Neural cell (in vitro differentiated cells): ENCODE measurements around the gene IL11. TPM values are rescaled to one million over a fixed set of nuclear protein-coding genes. Genes with fewer than 3 reads are reported as not detected.

ENCODE experiments used
- H2AFZ ChIP-seq: fragments of 200-600, 300-800 bp; sonication (generic), shearing (Covaris generic); 2 replicates; pipeline ENCODE4 v1.6.0; 2014; ENCODE audit warnings: low read depth, mild to moderate bottlenecking, antibody characterized with exemption, low read length, moderate library complexity
- H3F3A ChIP-seq: fragments of 200-600 bp; shearing (Covaris generic); 2 replicates; pipeline ENCODE4 v1.6.1; 2016; ENCODE audit warnings: mild to moderate bottlenecking, moderate library complexity, mixed read lengths, antibody characterized with exemption, low read length; ENCODE audit not compliant: insufficient read depth, poor library complexity, severe bottlenecking
- H3K27ac ChIP-seq: fragments of 200-600, 300-800 bp; sonication (generic), shearing (Covaris generic); 2 replicates; pipeline ENCODE4 v1.5.1; 2014; ENCODE audit warnings: mild to moderate bottlenecking, low read length, moderate library complexity
- H3K27me3 ChIP-seq: fragments of 300-800, 200-600 bp; sonication (generic), shearing (Covaris generic); 2 replicates; pipeline ENCODE4 v1.6.0; 2014; ENCODE audit warnings: mild to moderate bottlenecking, low read depth, low read length, moderate library complexity; ENCODE audit not compliant: insufficient read depth
- H3K36me3 ChIP-seq: fragments of 300-800, 200-600 bp; sonication (generic), shearing (Covaris generic); 2 replicates; pipeline ENCODE4 v1.5.1; 2014; ENCODE audit warnings: mild to moderate bottlenecking, antibody characterized with exemption, low read length, moderate library complexity; ENCODE audit not compliant: insufficient read depth
- H3K4me2 ChIP-seq: fragments of 300-800, 200-600 bp; sonication (generic), shearing (Covaris generic); 2 replicates; pipeline ENCODE4 v1.6.0; 2014; ENCODE audit warnings: mild to moderate bottlenecking, low read length
- H3K4me3 ChIP-seq: fragments of 300-800, 200-600 bp; sonication (generic), shearing (Covaris generic); 2 replicates; pipeline ENCODE4 v1.5.1; 2014; ENCODE audit warnings: mild to moderate bottlenecking, low read length, moderate library complexity
- H3K79me2 ChIP-seq: fragments of 200-600 bp; shearing (Covaris generic); replicated peaks from 2 replicates; pipeline ENCODE4 v1.6.0; 2014; ENCODE audit warnings: mild to moderate bottlenecking, low read length, moderate library complexity; ENCODE audit not compliant: insufficient read depth
- H3K9ac ChIP-seq: fragments of 300-800, 200-600 bp; sonication (generic), shearing (Covaris generic); 2 replicates; pipeline ENCODE4 v1.6.1; 2016; ENCODE audit warnings: mild to moderate bottlenecking, low read length, mixed read lengths
- H3K9me2 ChIP-seq: fragments of 200-600 bp; shearing (Covaris generic); 2 replicates; pipeline ENCODE4 v1.6.1; 2016; ENCODE audit warnings: mild to moderate bottlenecking, low read length, mixed read lengths; ENCODE audit not compliant: insufficient read depth
- H3K9me3 ChIP-seq: fragments of 200-600, 300-800 bp; sonication (generic), shearing (Covaris generic); 2 replicates; pipeline ENCODE4 v1.6.1; 2016; ENCODE audit warnings: mild to moderate bottlenecking, mixed run types, low read length, moderate library complexity, mixed read lengths
- H4K20me1 ChIP-seq: fragments of 200-600 bp; shearing (Covaris generic); 2 replicates; pipeline ENCODE4 v1.6.1; 2016; ENCODE audit warnings: mild to moderate bottlenecking, mixed run types; ENCODE audit not compliant: insufficient read depth
- EP300 ChIP-seq: fragments of 450-650 bp; conservative IDR thresholded peaks from 2 replicates; pipeline ENCODE4 v1.6.1; 2014; ENCODE audit warnings: antibody characterized with exemption, mild to moderate bottlenecking, moderate library complexity; ENCODE audit not compliant: poor library complexity, severe bottlenecking
- EZH2 ChIP-seq: fragments of 200-600, 300-800 bp; shearing (Covaris generic), sonication (generic); IDR thresholded peaks from 2 replicates; pipeline ENCODE4 v1.6.1; 2014; ENCODE audit warnings: antibody characterized with exemption, low read length, borderline replicate concordance, mild to moderate bottlenecking; ENCODE audit not compliant: insufficient read depth, poor library complexity, severe bottlenecking
- MXI1 ChIP-seq: fragments of 450-650 bp; conservative IDR thresholded peaks from 2 replicates; pipeline ENCODE4 v1.6.1; 2014; ENCODE audit warnings: antibody characterized with exemption, mild to moderate bottlenecking; ENCODE audit not compliant: poor library complexity, severe bottlenecking
- POLR2AphosphoS5 ChIP-seq: IDR thresholded peaks from 2 replicates; pipeline ENCODE4 v1.6.1; 2012
- RAD21 ChIP-seq: fragments of 450-650 bp; conservative IDR thresholded peaks from 2 replicates; pipeline ENCODE4 v1.6.1; 2014; ENCODE audit warnings: antibody characterized with exemption, mild to moderate bottlenecking, moderate library complexity
- REST ChIP-seq: IDR thresholded peaks from 2 replicates; pipeline ENCODE4 v1.6.1; 2012; ENCODE audit warnings: borderline replicate concordance
- SMC3 ChIP-seq: fragments of 450-650 bp; conservative IDR thresholded peaks from 2 replicates; pipeline ENCODE4 v1.6.1; 2014; ENCODE audit warnings: antibody characterized with exemption, mild to moderate bottlenecking, moderate library complexity; ENCODE audit not compliant: poor library complexity
- TAF1 ChIP-seq: IDR thresholded peaks from 2 replicates; pipeline ENCODE4 v1.6.1; 2012; ENCODE audit warnings: low read depth
- polyA plus RNA-seq: library from polyadenylated mRNA; depleted of rRNA; stranded (reverse); fragments of >200 nt; gene quantifications from 2 replicates; pipeline ENCODE4 v1.2.3, GENCODE V29; 2014
- TF ChIP-seq, protein P1 (sequence below): fragments of 450-650 bp; IDR thresholded peaks from 2 replicates; pipeline ENCODE4 v1.5.1; 2014; ENCODE audit warnings: antibody characterized with exemption, mild to moderate bottlenecking, moderate library complexity; ENCODE audit not compliant: poor library complexity, severe bottlenecking

Gene IL11
- polyA plus RNA-seq, 1 donor from 2014 or later, result 0.62 TPM

- no peaks in the 10 kb centered on the region for H3K9me3 ChIP-seq
- no peak overlapping the region for H3K4me2 ChIP-seq
- no peaks in the 10 kb centered on the region for H3F3A ChIP-seq
- H4K20me1 ChIP-seq, result no peaks in the 10 kb centered on the region
- H3K9me2 ChIP-seq, result no peaks in the 10 kb centered on the region
- H3K36me3 ChIP-seq, result no peaks in the 10 kb centered on the region
- H3K27ac ChIP-seq, result no peak overlapping the region
- no peaks in the 10 kb centered on the region for H3K79me2 ChIP-seq
- no peak for TF ChIP-seq EP300
- TF ChIP-seq, protein P1, sequence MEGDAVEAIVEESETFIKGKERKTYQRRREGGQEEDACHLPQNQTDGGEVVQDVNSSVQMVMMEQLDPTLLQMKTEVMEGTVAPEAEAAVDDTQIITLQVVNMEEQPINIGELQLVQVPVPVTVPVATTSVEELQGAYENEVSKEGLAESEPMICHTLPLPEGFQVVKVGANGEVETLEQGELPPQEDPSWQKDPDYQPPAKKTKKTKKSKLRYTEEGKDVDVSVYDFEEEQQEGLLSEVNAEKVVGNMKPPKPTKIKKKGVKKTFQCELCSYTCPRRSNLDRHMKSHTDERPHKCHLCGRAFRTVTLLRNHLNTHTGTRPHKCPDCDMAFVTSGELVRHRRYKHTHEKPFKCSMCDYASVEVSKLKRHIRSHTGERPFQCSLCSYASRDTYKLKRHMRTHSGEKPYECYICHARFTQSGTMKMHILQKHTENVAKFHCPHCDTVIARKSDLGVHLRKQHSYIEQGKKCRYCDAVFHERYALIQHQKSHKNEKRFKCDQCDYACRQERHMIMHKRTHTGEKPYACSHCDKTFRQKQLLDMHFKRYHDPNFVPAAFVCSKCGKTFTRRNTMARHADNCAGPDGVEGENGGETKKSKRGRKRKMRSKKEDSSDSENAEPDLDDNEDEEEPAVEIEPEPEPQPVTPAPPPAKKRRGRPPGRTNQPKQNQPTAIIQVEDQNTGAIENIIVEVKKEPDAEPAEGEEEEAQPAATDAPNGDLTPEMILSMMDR, result no peak
- no peak for TF ChIP-seq SMC3
- no peak for TF ChIP-seq RAD21
- TF ChIP-seq POLR2AphosphoS5, result no peak
- no peak for TF ChIP-seq REST
- TF ChIP-seq MXI1, result no peak
- H3K4me3 ChIP-seq, result no peak overlapping the region
- no peak overlapping the region for H3K9ac ChIP-seq
- H2AFZ ChIP-seq, result no peak overlapping the region
- H3K27me3 ChIP-seq, result peaks cover 35% of the 10 kb centered on the region
Observed at GRCh38 chr19:55368106-55368505, 2.2 kb downstream of the IL11 start.

DNA sequence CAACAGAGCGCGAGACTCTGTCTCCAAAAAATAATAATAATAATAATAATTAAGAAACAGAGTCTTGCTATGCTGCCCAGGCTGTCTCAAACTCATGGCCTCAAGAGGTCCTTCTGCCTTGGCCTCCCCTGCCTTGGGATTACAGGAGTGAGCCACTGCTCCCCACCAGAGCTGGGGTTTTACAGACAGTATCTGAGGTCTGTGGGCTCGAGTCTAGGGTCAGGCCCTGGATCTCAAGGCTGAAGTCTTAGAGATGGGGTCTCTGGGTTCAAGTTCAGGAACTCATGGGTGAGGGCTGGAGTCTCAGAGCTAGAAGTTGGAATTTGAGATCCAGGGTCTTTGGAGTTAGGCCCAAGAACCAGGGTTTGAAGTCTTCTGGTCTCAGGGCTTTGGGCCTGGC, 3.5 kb downstream of the IL11 start:
- peaks cover 35% of the 10 kb centered on the region for H3K27me3 ChIP-seq
- H4K20me1 ChIP-seq, result no peaks in the 10 kb centered on the region
- no peaks in the 10 kb centered on the region for H3K9me3 ChIP-seq
- no peaks in the 10 kb centered on the region for H3F3A ChIP-seq
- H3K9ac ChIP-seq, result no peak overlapping the region
- TF ChIP-seq EZH2 (no peak), EP300 (no peak)
- no peak overlapping the region for H3K4me2 ChIP-seq
- no peaks in the 10 kb centered on the region for H3K9me2 ChIP-seq
- H3K27ac ChIP-seq, result no peak overlapping the region
- no peak overlapping the region for H3K4me3 ChIP-seq
- H2AFZ ChIP-seq, result no peak overlapping the region
- no peaks in the 10 kb centered on the region for H3K36me3 ChIP-seq
- H3K79me2 ChIP-seq, result no peaks in the 10 kb centered on the region

GRCh38 chr19:55365964-55366363, 4.3 kb downstream of the IL11 start:
- Histone ChIP-seq H4K20me1 (no peaks in the 10 kb centered on the region), H2AFZ (no peak overlapping the region), H3K4me2 (no peak overlapping the region), H3K27ac (no peak overlapping the region), H3K9me3 (no peaks in the 10 kb centered on the region), H3F3A (no peaks in the 10 kb centered on the region), H3K27me3 (peaks cover 31% of the 10 kb centered on the region), H3K4me3 (no peak overlapping the region), H3K36me3 (no peaks in the 10 kb centered on the region), H3K79me2 (no peaks in the 10 kb centered on the region), H3K9me2 (no peaks in the 10 kb centered on the region), H3K9ac (no peak overlapping the region)
- no peak for TF ChIP-seq POLR2AphosphoS5
- no peak for TF ChIP-seq RAD21
- TF ChIP-seq MXI1, result no peak
- no peak for TF ChIP-seq EZH2
- TF ChIP-seq EP300, result no peak
- TF ChIP-seq, protein P1, result no peak
- TF ChIP-seq REST, result no peak
- no peak for TF ChIP-seq SMC3
- TF ChIP-seq TAF1, result no peak
